Activated CD8-positive, alpha-beta memory T cell treated with anti-CD3 and anti-CD28 coated beads, Interleukin-2, amount 50 U/mL, for 48 hours (primary cell): ENCODE data around the gene SLC22A23.
"Not testable (repeated sequence)": the region's sequence is repeated elsewhere in the genome, so short reads cannot be mapped to it uniquely, and the experiment has no call there.

Experiments
- DNase-seq: peaks from one replicate; pipeline ENCODE4 v3.0.0-alpha.2; 2020

Gene SLC22A23

GRCh38 chr6:3382326-3383279 is 74.2 kb downstream of the SLC22A23 start:
- no peak for DNase-seq

- no peak for DNase-seq
Observed at GRCh38 chr6:3381233-3381921, 75.5 kb downstream of the SLC22A23 start.

- DNase-seq: no peak
Observed at GRCh38 chr6:3380344-3381232, 76.3 kb downstream of the SLC22A23 start.

- no peak for DNase-seq
Observed at GRCh38 chr6:3379482-3380060, 77.3 kb downstream of the SLC22A23 start.

- not testable (repeated sequence) for DNase-seq
Observed at GRCh38 chr6:3378808-3379207, 78.0 kb downstream of the SLC22A23 start.

GRCh38 chr6:3378398-3378782 is 78.5 kb downstream of the SLC22A23 start:
- not testable (repeated sequence) for DNase-seq

GRCh38 chr6:3377536-3378397 is 79.1 kb downstream of the SLC22A23 start:
- DNase-seq: no peak

GRCh38 chr6:3376893-3377535 is 79.8 kb downstream of the SLC22A23 start:
- DNase-seq: no peak

GRCh38 chr6:3376064-3376463 is 80.8 kb downstream of the SLC22A23 start:
- DNase-seq: no peak

GRCh38 chr6:3373597-3374203 is 83.2 kb downstream of the SLC22A23 start:
- no peak for DNase-seq

- DNase-seq: no peak
Observed at GRCh38 chr6:3372912-3373554, 83.8 kb downstream of the SLC22A23 start.

- no peak for DNase-seq
Observed at GRCh38 chr6:3372184-3372846, 84.5 kb downstream of the SLC22A23 start.

- no peak for DNase-seq
Observed at GRCh38 chr6:3371222-3371949, 85.5 kb downstream of the SLC22A23 start.

- no peak for DNase-seq
Observed at GRCh38 chr6:3370361-3371221, 86.3 kb downstream of the SLC22A23 start.

GRCh38 chr6:3369985-3370360 is 86.9 kb downstream of the SLC22A23 start:
- no peak for DNase-seq

- DNase-seq: no peak
Observed at GRCh38 chr6:3368685-3369084, 88.2 kb downstream of the SLC22A23 start.

- DNase-seq: no peak
Observed at GRCh38 chr6:3367630-3368029, 89.2 kb downstream of the SLC22A23 start.
